BLaER1 treated with 17β-estradiol and CSF1 and Interleukin-3, amounts not matched to agents 10 nM and 100 nM (cell line): ENCODE results near the gene ACTA1.
"Not testable (repeated sequence)": the region's sequence is repeated elsewhere in the genome, so short reads cannot be mapped to it uniquely, and the experiment has no call there.

Experiments
- H3K27ac ChIP-seq, 11 experiments: shearing (Covaris generic); formaldehyde crosslinking; 2 replicates each; pipeline ENCODE4 v1.8.1; 2022
- H3K27me3 ChIP-seq, 11 experiments: shearing (Covaris generic); formaldehyde crosslinking; 2 replicates each; pipeline ENCODE4 v1.8.1; 2022
- H3K36me3 ChIP-seq, 11 experiments: shearing (Covaris generic); formaldehyde crosslinking; 2 replicates each; pipeline ENCODE4 v1.8.1; 2022
- H3K4me1 ChIP-seq, 10 experiments: shearing (Covaris generic); formaldehyde crosslinking; 2 replicates each; pipeline ENCODE4 v1.8.1; 2022
- H3K4me2 ChIP-seq, 11 experiments: shearing (Covaris generic); formaldehyde crosslinking; 2 replicates each; pipeline ENCODE4 v1.8.1; 2022
- H3K4me3 ChIP-seq, 10 experiments: shearing (Covaris generic); formaldehyde crosslinking; 2 replicates each; pipeline ENCODE4 v1.8.1; 2022
- H3K9ac ChIP-seq, 11 experiments: shearing (Covaris generic); formaldehyde crosslinking; 2 replicates each; pipeline ENCODE4 v1.8.1; 2022
- H3K9me3 ChIP-seq, 11 experiments: shearing (Covaris generic); formaldehyde crosslinking; replicated peaks in 1 of 11; 2 replicates each; pipeline ENCODE4 v1.8.1; 2022
- H4K20me1 ChIP-seq, 11 experiments: shearing (Covaris generic); formaldehyde crosslinking; 2 replicates each; pipeline ENCODE4 v1.8.1; 2022
- Cebpa-rat ChIP-seq, 11 experiments: shearing (Covaris generic); IDR thresholded peaks; 2 replicates each; pipeline ENCODE4 v1.8.1; 2022

Gene ACTA1

GRCh38 chr1:229434005-229434640, at the start of gene ACTA1:
TSS of gene ACTA1 (minus strand) at chr1:229434094. CDS start at chr1:229433115, 979 bp downstream.
- Histone ChIP-seq H3K27me3 (peaks cover 12 to 30% (median 24%) of the 10 kb centered on the region in 11 experiments), H3K4me3 (no peak within 1 kb of the TSS), H3K27ac (no peak within 1 kb of the TSS)

GRCh38 chr1:229482511-229482910, 48.6 kb upstream of the ACTA1 start:
- Histone ChIP-seq H3K4me2 (no peak overlapping the region), H3K27me3 (no peaks in the 10 kb centered on the region), H3K4me1 (peaks cover 25 to 37% (median 34%) of the 10 kb centered on the region in 10 experiments), H3K36me3 (peaks cover 67 to 89% (median 80%) of the 10 kb centered on the region in 11 experiments), H3K4me3 (no peak overlapping the region), H4K20me1 (peaks cover 0 to 16% (median 0%) of the 10 kb centered on the region in 11 experiments; a peak in 5 of 22 replicates), H3K9ac (no peak overlapping the region), H3K9me3 (no peaks in the 10 kb centered on the region), H3K27ac (no peak overlapping the region)
- TF ChIP-seq Cebpa-rat (IDR thresholded peaks at IDR 0.05), result no peak

More at GRCh38 chr1:229434005-229434640, at the start of gene ACTA1:
- peaks cover 0 to 32% (median 12%) of the 10 kb centered on the region in 11 experiments; a peak in 13 of 22 replicates for H3K9me3 ChIP-seq
- TF ChIP-seq Cebpa-rat (IDR thresholded peaks at IDR 0.05), result no peak
- H3K36me3 ChIP-seq, result peaks cover 0 to 6% (median 2%) of the 10 kb centered on the region in 11 experiments; a peak in 9 of 22 replicates
- no peaks in the 10 kb centered on the region for H3K4me1 ChIP-seq
- H3K4me2 ChIP-seq, result no peak within 1 kb of the TSS
- H3K9ac ChIP-seq, result no peak within 1 kb of the TSS
- no peaks in the 10 kb centered on the region; a peak in 3 of 22 replicates for H4K20me1 ChIP-seq

GRCh38 chr1:229480495-229480894, 46.6 kb upstream of the ACTA1 start:
- H3K36me3 ChIP-seq, result peaks cover 66 to 89% (median 80%) of the 10 kb centered on the region in 11 experiments
- peak overlapping the region in 4 of 11 experiments; percentile 25 to 49 (median 35); a peak in 3 of 22 replicates for H3K9ac ChIP-seq
- H3K9me3 ChIP-seq, result no peaks in the 10 kb centered on the region
- H3K4me3 ChIP-seq, result no peak overlapping the region
- H4K20me1 ChIP-seq, result peaks cover 0 to 16% (median 0%) of the 10 kb centered on the region in 11 experiments; a peak in 5 of 22 replicates
- H3K4me1 ChIP-seq, result peaks cover 25 to 37% (median 34%) of the 10 kb centered on the region in 10 experiments
- no peaks in the 10 kb centered on the region for H3K27me3 ChIP-seq
- peak overlapping the region; percentile 48 to 78 (median 68) for H3K4me2 ChIP-seq
- peak overlapping the region in 9 of 11 experiments; percentile 18 to 66 (median 61); a peak in 17 of 22 replicates for H3K27ac ChIP-seq
- TF ChIP-seq Cebpa-rat (IDR thresholded peaks at IDR 0.05), result no peak

- Histone ChIP-seq H3K27ac (peak overlapping the region in 9 of 11 experiments; percentile 18 to 66 (median 61); a peak in 18 of 22 replicates), H3K4me2 (peak overlapping the region; percentile 48 to 78 (median 68); a peak in 21 of 22 replicates), H3K27me3 (no peaks in the 10 kb centered on the region), H3K9ac (peak overlapping the region in 4 of 11 experiments; percentile 16 to 49 (median 35); a peak in 4 of 22 replicates), H3K4me1 (peaks cover 25 to 37% (median 34%) of the 10 kb centered on the region in 10 experiments), H3K4me3 (no peak overlapping the region), H3K36me3 (peaks cover 66 to 89% (median 81%) of the 10 kb centered on the region in 11 experiments), H4K20me1 (peaks cover 0 to 16% (median 0%) of the 10 kb centered on the region in 11 experiments; a peak in 5 of 22 replicates), H3K9me3 (no peaks in the 10 kb centered on the region)
- TF ChIP-seq Cebpa-rat (IDR thresholded peaks at IDR 0.05), result no peak
These were observed 45.9 kb upstream of the ACTA1 start for GRCh38 chr1:229479660-229480399.

GRCh38 chr1:229478852-229479251, 45.0 kb upstream of the ACTA1 start:
- peaks cover 25 to 37% (median 34%) of the 10 kb centered on the region in 10 experiments for H3K4me1 ChIP-seq
- no peaks in the 10 kb centered on the region for H3K9me3 ChIP-seq
- no peak overlapping the region for H3K4me3 ChIP-seq
- H3K4me2 ChIP-seq, result peak overlapping the region in 8 of 11 experiments; percentile 1 to 78 (median 67); a peak in 6 of 22 replicates
- peaks cover 70 to 92% (median 85%) of the 10 kb centered on the region in 11 experiments for H3K36me3 ChIP-seq
- H3K27ac ChIP-seq, result no peak overlapping the region
- H3K9ac ChIP-seq, result no peak overlapping the region; a peak in 1 of 22 replicates
- TF ChIP-seq Cebpa-rat (IDR thresholded peaks at IDR 0.05), result no peak
- peaks cover 0 to 16% (median 0%) of the 10 kb centered on the region in 11 experiments; a peak in 5 of 22 replicates for H4K20me1 ChIP-seq
- H3K27me3 ChIP-seq, result no peaks in the 10 kb centered on the region

GRCh38 chr1:229475859-229476258, 42.0 kb upstream of the ACTA1 start:
- H3K27me3 ChIP-seq, H4K20me1 ChIP-seq, H3K9ac ChIP-seq, H3K4me3 ChIP-seq, H3K9me3 ChIP-seq, H3K27ac ChIP-seq, H3K4me2 ChIP-seq: not testable (repeated sequence)
- peaks cover 16 to 26% (median 25%) of the 10 kb centered on the region in 10 experiments for H3K4me1 ChIP-seq
- H3K36me3 ChIP-seq, result peaks cover 68 to 92% (median 82%) of the 10 kb centered on the region in 11 experiments

- H3K4me2 ChIP-seq, result no peak overlapping the region
- no peak for TF ChIP-seq Cebpa-rat (IDR thresholded peaks at IDR 0.05)
- H3K27ac ChIP-seq, result no peak overlapping the region
- peaks cover 81 to 100% (median 94%) of the 10 kb centered on the region in 11 experiments for H3K36me3 ChIP-seq
- H3K9me3 ChIP-seq, result no peaks in the 10 kb centered on the region
- no peaks in the 10 kb centered on the region for H3K27me3 ChIP-seq
- H3K4me3 ChIP-seq, result no peak overlapping the region
- peaks cover 0 to 9% (median 0%) of the 10 kb centered on the region in 11 experiments; a peak in 1 of 22 replicates for H4K20me1 ChIP-seq
- no peak overlapping the region for H3K9ac ChIP-seq
- H3K4me1 ChIP-seq, result peaks cover 2 to 13% (median 11%) of the 10 kb centered on the region in 10 experiments; a peak in 17 of 20 replicates
These were observed 40.6 kb upstream of the ACTA1 start for GRCh38 chr1:229474509-229474908.

GRCh38 chr1:229471175-229471574, 37.3 kb upstream of the ACTA1 start:
- H3K27ac ChIP-seq, result no peak overlapping the region
- no peak overlapping the region for H3K9ac ChIP-seq

More at GRCh38 chr1:229471175-229471574, 37.3 kb upstream of the ACTA1 start:
- peaks cover 90 to 100% (median 95%) of the 10 kb centered on the region in 11 experiments for H3K36me3 ChIP-seq
- no peak overlapping the region for H3K4me2 ChIP-seq
- H3K4me3 ChIP-seq, result no peak overlapping the region
- TF ChIP-seq Cebpa-rat (IDR thresholded peaks at IDR 0.05), result no peak
- H3K27me3 ChIP-seq, result no peaks in the 10 kb centered on the region
- peaks cover 0 to 2% (median 0%) of the 10 kb centered on the region in 10 experiments; a peak in 3 of 20 replicates for H3K4me1 ChIP-seq
- H3K9me3 ChIP-seq, result no peaks in the 10 kb centered on the region
- H4K20me1 ChIP-seq, result peaks cover 0 to 20% (median 4%) of the 10 kb centered on the region in 11 experiments; a peak in 4 of 22 replicates
